ENCODE results near the gene CDKN1C.

CDKN1C gene

DNA sequence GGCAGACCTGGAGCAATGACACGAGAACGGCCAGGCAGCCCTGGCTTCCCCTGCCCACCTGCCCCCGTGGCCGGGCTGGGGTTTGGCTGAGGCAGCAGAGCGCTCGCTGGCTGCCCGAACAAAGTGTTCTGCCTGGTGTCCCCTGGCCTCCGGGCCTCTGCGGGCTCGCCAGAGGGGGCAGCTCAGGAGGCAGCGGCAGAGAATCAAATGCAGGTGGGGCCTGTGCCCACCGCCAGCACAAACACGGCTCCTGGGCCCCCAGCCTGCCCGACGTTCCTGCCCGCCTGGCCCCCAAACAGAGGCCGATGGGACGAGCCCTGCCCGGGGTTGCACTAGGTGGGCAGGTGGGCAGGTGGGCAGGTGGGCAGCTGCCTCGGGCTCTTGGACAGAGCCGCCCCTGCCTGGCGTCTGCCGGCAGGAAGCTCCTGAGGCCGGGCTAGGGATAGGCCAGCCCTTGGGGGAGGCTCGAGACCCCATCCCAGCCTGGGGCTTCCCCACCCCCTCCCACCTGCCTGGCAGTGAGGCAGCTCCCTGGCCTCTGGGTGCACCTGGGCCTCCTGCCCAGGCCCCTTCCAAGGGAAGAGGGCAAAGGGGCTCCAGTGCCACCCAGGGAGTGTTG is 46.8 kb downstream of the CDKN1C start:
- no peak overlapping the region for H3K4me3 ChIP-seq (ENCODE audit: low read depth, low read length)
- no peak overlapping the region for H3K27ac ChIP-seq (ENCODE audit: low read depth, low read length)
- H3K27me3 ChIP-seq (ENCODE audit: control insufficient read depth, insufficient read depth, low read length) = peaks cover 18% of the 10 kb centered on the region
- H3K9me3 ChIP-seq (ENCODE audit: control insufficient read depth, insufficient read depth, low read depth, low read length) = no peaks in the 10 kb centered on the region
- H3K9ac ChIP-seq (ENCODE audit: low read length) = no peak overlapping the region
- no peaks in the 10 kb centered on the region for H3K36me3 ChIP-seq (ENCODE audit: control insufficient read depth, insufficient read depth, low read length)
- H3K4me1 ChIP-seq (ENCODE audit: control insufficient read depth, insufficient read depth, low read length) = peaks cover 41% of the 10 kb centered on the region; the same call in 1 of the 2 replicates

DNA sequence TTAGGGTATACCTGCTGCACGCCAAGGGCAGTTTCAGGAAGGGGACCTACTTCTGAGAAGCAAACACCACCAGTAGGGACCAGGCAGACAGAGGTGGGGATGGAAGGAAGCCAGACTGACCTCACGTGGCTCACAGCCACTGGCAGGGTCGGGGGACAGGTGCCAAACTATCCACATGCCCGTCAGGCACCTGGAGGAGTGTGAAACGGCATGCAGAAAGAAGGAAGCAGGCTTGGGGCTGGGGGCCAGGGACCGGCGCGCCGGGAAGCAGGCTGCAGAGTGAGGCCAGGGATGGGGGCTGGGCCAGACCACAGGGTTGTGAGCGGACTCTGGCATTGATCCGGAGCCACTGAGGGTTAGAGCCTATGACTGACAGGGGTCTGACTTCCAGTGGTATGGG is 47.5 kb downstream of the CDKN1C start:
- Histone ChIP-seq H3K9ac (ENCODE audit: low read length) (no peak overlapping the region), H3K36me3 (ENCODE audit: control insufficient read depth, insufficient read depth, low read length) (no peaks in the 10 kb centered on the region), H3K4me3 (ENCODE audit: low read depth, low read length) (no peak overlapping the region), H3K4me1 (ENCODE audit: control insufficient read depth, insufficient read depth, low read length) (peaks cover 41% of the 10 kb centered on the region; the same call in 1 of the 2 replicates), H3K27ac (ENCODE audit: low read depth, low read length) (no peak overlapping the region), H3K9me3 (ENCODE audit: control insufficient read depth, insufficient read depth, low read depth, low read length) (no peaks in the 10 kb centered on the region), H3K27me3 (ENCODE audit: control insufficient read depth, insufficient read depth, low read length) (peaks cover 18% of the 10 kb centered on the region)

DNA sequence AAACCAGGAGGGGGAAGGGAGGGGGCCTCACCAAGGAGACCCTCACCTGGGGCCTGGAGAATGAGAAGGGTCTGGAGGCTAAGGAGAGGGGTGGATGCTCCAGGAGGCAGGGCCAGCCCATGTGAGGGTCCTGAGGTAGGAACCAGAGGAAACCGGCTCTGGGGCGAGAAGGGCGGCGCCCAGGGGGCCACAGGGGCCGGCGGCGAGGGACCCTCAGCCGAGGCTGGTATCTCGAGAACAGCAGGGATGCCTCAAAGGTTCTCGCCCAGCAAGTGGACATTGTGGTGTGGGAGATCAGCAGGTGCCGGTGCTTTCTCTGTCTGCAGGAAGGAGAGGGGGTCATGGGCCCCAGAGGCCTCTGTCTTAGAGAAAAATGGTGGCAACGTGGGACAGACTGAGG is 47.9 kb downstream of the CDKN1C start:
- H3K4me3 ChIP-seq (ENCODE audit: low read depth, low read length) = no peak overlapping the region
- no peak overlapping the region for H3K9ac ChIP-seq (ENCODE audit: low read length)
- no peaks in the 10 kb centered on the region for H3K36me3 ChIP-seq (ENCODE audit: control insufficient read depth, insufficient read depth, low read length)
- peaks cover 19% of the 10 kb centered on the region for H3K27me3 ChIP-seq (ENCODE audit: control insufficient read depth, insufficient read depth, low read length)
- no peak overlapping the region for H3K27ac ChIP-seq (ENCODE audit: low read depth, low read length)
- H3K9me3 ChIP-seq (ENCODE audit: control insufficient read depth, insufficient read depth, low read depth, low read length) = no peaks in the 10 kb centered on the region
- H3K4me1 ChIP-seq (ENCODE audit: control insufficient read depth, insufficient read depth, low read length) = peaks cover 41% of the 10 kb centered on the region; the same call in 1 of the 2 replicates

DNA sequence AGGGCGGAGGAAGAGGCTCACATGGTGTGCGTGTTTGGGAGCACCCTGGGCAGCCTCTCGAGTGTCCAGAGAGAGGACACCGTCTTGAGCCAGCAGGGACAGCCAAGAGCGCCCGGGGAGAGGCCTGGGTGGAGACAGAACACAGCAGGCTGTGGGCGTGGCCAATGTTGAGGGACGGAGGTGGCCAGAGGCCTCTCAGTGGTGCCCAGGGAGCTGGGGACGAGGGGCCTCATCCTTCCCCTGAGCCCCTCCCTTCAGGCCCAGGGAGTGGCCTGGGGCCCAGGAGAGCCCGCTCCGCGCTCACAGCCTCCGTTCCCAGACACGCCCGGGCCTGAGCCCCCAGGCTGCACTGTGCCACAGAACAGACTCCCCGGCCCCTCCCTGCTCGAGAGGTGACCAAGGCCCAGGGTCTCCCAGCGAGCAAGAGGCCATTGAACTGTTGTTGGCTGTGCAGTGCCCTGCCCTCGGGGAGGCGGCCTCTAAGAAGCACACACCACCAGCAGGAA is 48.4 kb downstream of the CDKN1C start:
- Histone ChIP-seq H3K9me3 (ENCODE audit: control insufficient read depth, insufficient read depth, low read depth, low read length) (no peaks in the 10 kb centered on the region), H3K27ac (ENCODE audit: low read depth, low read length) (no peak overlapping the region), H3K4me1 (ENCODE audit: control insufficient read depth, insufficient read depth, low read length) (peaks cover 41% of the 10 kb centered on the region; the same call in 1 of the 2 replicates), H3K4me3 (ENCODE audit: low read depth, low read length) (no peak overlapping the region), H3K36me3 (ENCODE audit: control insufficient read depth, insufficient read depth, low read length) (no peaks in the 10 kb centered on the region), H3K27me3 (ENCODE audit: control insufficient read depth, insufficient read depth, low read length) (peaks cover 19% of the 10 kb centered on the region), H3K9ac (ENCODE audit: low read length) (no peak overlapping the region)

DNA sequence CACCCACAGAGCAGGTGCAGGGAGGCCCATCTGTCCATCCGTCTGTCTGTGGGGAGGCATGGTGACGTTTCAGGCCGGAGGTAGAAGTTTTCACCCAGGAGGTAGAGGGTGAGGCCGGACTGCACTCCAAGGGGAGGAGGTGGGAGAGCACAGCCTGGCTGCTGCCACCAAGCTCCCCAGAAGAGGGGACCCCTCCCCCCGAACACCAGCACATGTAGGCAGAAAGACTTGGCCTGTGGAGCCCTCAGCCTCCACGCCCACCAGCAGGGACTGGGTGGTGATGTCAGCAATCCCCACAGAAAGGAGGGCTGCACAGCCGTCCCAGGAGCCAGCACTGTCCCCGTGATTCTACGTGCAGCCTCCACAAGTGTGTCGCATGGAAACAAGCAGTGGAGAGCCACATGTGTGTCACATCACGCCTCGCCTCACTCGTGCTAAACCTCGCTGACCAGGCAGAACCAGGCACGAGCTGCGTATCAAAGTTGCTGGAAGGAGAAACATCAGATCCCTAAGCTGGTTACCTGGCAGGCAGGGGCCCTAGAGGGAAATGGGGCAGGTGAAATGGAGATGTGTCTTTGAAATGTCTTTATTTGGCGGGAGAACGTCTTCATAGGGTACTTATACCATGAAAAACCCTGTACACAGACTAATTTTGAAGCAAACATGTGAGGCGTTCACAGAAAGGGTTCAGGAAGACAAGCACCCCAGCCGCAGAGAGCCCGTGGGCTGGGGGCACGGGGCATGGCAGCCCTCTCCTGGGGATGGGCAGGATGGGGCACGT is 49.1 kb downstream of the CDKN1C start:
- peaks cover 15% of the 10 kb centered on the region for H3K27me3 ChIP-seq (ENCODE audit: control insufficient read depth, insufficient read depth, low read length)
- H3K9me3 ChIP-seq (ENCODE audit: control insufficient read depth, insufficient read depth, low read depth, low read length) = no peaks in the 10 kb centered on the region
- H3K9ac ChIP-seq (ENCODE audit: low read length) = no peak overlapping the region
- peaks cover 41% of the 10 kb centered on the region; the same call in 1 of the 2 replicates for H3K4me1 ChIP-seq (ENCODE audit: control insufficient read depth, insufficient read depth, low read length)
- H3K36me3 ChIP-seq (ENCODE audit: control insufficient read depth, insufficient read depth, low read length) = no peaks in the 10 kb centered on the region
- H3K4me3 ChIP-seq (ENCODE audit: low read depth, low read length) = no peak overlapping the region
- no peak overlapping the region for H3K27ac ChIP-seq (ENCODE audit: low read depth, low read length)

DNA sequence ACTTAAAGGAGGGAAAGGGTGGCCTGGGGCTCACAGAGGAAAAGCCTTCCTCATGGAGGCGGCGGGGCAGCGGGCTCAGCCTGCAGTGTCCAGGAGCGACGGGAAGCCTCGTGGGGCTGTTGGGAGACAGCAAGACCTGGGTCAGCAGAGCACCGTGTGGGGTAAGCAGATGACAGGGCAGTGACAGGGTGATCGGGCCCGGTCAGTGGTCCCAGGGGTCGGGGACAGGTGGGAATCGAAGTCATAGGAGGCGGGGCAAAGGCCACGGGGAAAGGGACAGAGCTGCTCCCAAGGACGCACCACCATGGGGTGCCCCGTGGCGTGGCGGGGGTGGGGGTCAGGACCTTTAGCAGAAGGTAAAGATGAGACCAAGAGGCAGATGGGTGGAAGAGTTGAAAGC is 49.8 kb downstream of the CDKN1C start:
- Histone ChIP-seq H3K9me3 (ENCODE audit: control insufficient read depth, insufficient read depth, low read depth, low read length) (no peaks in the 10 kb centered on the region), H3K27ac (ENCODE audit: low read depth, low read length) (no peak overlapping the region), H3K4me1 (ENCODE audit: control insufficient read depth, insufficient read depth, low read length) (peaks cover 41% of the 10 kb centered on the region; the same call in 1 of the 2 replicates), H3K27me3 (ENCODE audit: control insufficient read depth, insufficient read depth, low read length) (peaks cover 15% of the 10 kb centered on the region), H3K4me3 (ENCODE audit: low read depth, low read length) (no peak overlapping the region), H3K9ac (ENCODE audit: low read length) (no peak overlapping the region), H3K36me3 (ENCODE audit: control insufficient read depth, insufficient read depth, low read length) (no peaks in the 10 kb centered on the region)

DNA sequence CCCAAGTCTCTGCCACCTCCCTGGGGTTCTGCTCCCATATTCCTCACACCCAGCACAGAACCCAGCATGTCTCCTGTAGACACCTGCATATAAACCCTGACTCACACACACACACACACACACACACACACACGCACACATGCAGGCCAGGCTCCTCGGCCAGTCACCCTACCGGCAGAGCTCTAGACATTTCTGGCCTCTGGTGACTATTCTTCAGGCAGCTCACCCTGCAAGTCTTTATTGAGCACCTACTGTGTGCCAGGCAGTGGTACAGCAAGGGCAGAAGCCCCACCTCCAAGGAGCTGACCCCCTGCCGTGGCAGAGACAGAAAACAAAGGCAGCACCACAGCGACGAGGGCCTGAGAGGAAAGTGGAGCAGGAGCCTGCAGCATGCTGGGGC is 50.3 kb downstream of the CDKN1C start:
- Histone ChIP-seq H3K9ac (ENCODE audit: low read length) (no peak overlapping the region), H3K4me3 (ENCODE audit: low read depth, low read length) (no peak overlapping the region), H3K27ac (ENCODE audit: low read depth, low read length) (no peak overlapping the region), H3K9me3 (ENCODE audit: control insufficient read depth, insufficient read depth, low read depth, low read length) (no peaks in the 10 kb centered on the region), H3K36me3 (ENCODE audit: control insufficient read depth, insufficient read depth, low read length) (no peaks in the 10 kb centered on the region), H3K27me3 (ENCODE audit: control insufficient read depth, insufficient read depth, low read length) (peaks cover 15% of the 10 kb centered on the region), H3K4me1 (ENCODE audit: control insufficient read depth, insufficient read depth, low read length) (peaks cover 41% of the 10 kb centered on the region; the same call in 1 of the 2 replicates)

DNA sequence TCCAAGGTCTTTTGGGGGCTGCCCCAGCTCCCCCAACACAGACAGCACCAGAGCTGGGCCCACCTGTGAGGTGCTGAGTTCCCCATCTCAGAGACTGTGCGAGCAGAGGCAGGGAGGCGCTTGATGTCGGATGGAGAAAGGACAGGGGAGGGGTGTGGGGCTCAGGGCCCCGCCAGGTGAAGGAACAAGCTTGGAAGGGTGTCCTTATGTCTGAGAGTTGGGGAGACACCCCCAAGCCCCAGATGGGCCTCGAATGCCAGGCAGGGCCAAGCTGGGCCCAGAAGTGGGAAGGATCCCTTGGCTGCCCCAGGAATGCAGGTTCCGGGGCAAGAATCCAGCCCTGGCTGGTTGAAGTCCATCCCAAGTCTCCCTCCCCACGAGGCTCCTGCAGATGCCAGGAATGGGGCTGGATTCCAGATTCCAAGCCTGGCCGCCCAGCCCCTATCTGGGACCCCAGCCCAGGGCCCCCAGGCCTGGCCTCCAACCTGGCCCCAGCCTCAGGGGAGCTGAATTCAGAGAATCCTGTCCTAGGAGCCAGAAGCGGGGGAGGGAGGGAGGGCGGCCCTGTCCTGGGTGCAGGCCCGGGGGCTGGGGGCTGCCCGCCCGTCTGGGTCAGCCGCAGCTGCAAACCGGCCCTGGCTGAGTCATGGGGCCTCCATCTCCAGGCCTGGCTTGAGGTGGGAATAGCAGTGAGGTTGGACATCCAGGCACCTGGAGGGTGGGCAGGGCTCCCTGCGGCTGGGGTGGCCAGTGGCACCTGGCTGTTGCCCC is 50.9 kb downstream of the CDKN1C start:
- Histone ChIP-seq H3K36me3 (ENCODE audit: control insufficient read depth, insufficient read depth, low read length) (no peaks in the 10 kb centered on the region), H3K27me3 (ENCODE audit: control insufficient read depth, insufficient read depth, low read length) (peaks cover 9% of the 10 kb centered on the region), H3K4me3 (ENCODE audit: low read depth, low read length) (no peak overlapping the region), H3K9me3 (ENCODE audit: control insufficient read depth, insufficient read depth, low read depth, low read length) (0 out of 2 replicates have a peak, but pooled peaks cover 2% of the 10 kb centered on the region), H3K4me1 (ENCODE audit: control insufficient read depth, insufficient read depth, low read length) (peaks cover 37% of the 10 kb centered on the region; the same call in 1 of the 2 replicates), H3K9ac (ENCODE audit: low read length) (no peak overlapping the region), H3K27ac (ENCODE audit: low read depth, low read length) (no peak overlapping the region)

DNA sequence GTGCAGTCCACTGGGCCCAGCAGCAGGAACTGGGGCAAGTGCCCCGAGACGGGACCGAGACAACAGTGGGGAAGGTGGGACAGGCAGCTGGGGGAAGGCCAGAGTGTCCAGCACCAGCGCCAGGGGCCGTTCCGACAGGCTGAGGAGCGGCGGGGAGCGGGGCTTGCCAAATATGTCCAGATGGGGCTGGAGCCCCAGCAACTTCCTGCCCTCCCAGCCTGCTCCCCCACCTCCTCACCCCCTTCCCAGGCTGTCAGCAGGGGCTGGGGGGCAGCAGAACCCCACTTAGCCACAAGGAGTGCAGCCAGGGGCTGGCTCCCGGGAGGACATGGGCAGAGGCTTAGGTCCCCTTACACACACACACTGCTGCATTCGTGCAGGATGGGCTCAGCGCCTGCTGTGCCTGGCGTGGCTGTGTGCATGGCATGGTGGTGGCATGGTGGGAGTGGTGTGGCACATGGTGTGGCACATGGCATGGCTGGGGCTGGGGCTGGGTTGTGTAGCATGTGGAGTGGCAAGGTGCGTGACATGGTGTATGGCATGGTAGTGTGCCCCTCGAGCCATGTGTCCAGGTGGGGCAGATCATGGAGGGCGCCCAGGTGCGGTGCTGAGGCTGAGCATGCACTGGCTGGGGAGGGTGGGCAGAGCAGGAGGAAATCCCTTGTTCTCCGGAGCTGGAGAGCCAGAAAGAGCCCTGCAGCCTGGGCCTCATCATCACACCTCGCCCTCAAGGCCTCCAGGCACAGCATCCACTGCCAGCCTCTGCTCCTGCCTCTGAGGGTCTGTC is 51.7 kb downstream of the CDKN1C start:
- Histone ChIP-seq H3K27ac (ENCODE audit: low read depth, low read length) (no peak overlapping the region), H3K4me1 (ENCODE audit: control insufficient read depth, insufficient read depth, low read length) (peaks cover 33% of the 10 kb centered on the region; the same call in 1 of the 2 replicates), H3K9me3 (ENCODE audit: control insufficient read depth, insufficient read depth, low read depth, low read length) (peaks cover 10% of the 10 kb centered on the region), H3K36me3 (ENCODE audit: control insufficient read depth, insufficient read depth, low read length) (no peaks in the 10 kb centered on the region), H3K9ac (ENCODE audit: low read length) (no peak overlapping the region), H3K4me3 (ENCODE audit: low read depth, low read length) (no peak overlapping the region), H3K27me3 (ENCODE audit: control insufficient read depth, insufficient read depth, low read length) (peaks cover 11% of the 10 kb centered on the region)

Data from HUES6 (cell line).